Gastrocnemius medialis (tissue), 4 donors: ENCODE results near the gene DLL4. TPM values are rescaled to one million over a fixed set of nuclear protein-coding genes. Genes with fewer than 3 reads are reported as not detected.
"Not testable (repeated sequence)": the region's sequence is repeated elsewhere in the genome, so short reads cannot be mapped to it uniquely, and the experiment has no call there.

Experiments
- ATAC-seq, 2 donors: fragments of 150-250 bp; one replicate each; pipeline ENCODE4 v1.9.1; 2016
- DNase-seq, 2 donors: peaks; one replicate each; pipeline ENCODE4 v3.0.0-alpha.2; 2019
- H3K27ac ChIP-seq, 4 donors: fragments of 200-600 bp; sonication (generic); 1 replicate in 1 of 4; 2 replicates in 3 of 4; pipeline ENCODE4 v1.5.1; 2016 to 2018; ENCODE audit warnings: mild to moderate bottlenecking in 2 of 4, moderate library complexity in 1 of 4
- H3K27me3 ChIP-seq, 3 donors: fragments of 200-600 bp; sonication (generic) in 2 of 3; 1 replicate in 1 of 3; 2 replicates in 2 of 3; pipeline versions ENCODE4 v1.5.1 to v1.6.0; 2016 to 2019; ENCODE audit warnings: mild to moderate bottlenecking in 1 of 3, moderate library complexity in 1 of 3
- H3K36me3 ChIP-seq, 2 donors: fragments of 200-600 bp; sonication (generic) in 1 of 2; one replicate each; pipeline ENCODE4 v1.5.1; 2017 to 2018
- H3K4me1 ChIP-seq, 2 donors: fragments of 200-600 bp; sonication (generic) in 1 of 2; one replicate each; pipeline ENCODE4 v1.5.1; 2016 to 2017; ENCODE audit warnings: mild to moderate bottlenecking in 2 of 2
- H3K4me3 ChIP-seq, 4 donors: fragments of 200-600 bp; sonication (generic) in 3 of 4; 1 replicate in 1 of 4; 2 replicates in 3 of 4; pipeline ENCODE4 v1.5.1; 2016 to 2019; ENCODE audit warnings: mild to moderate bottlenecking in 2 of 4
- H3K9me3 ChIP-seq, 3 donors: fragments of 200-600 bp; sonication (generic) in 2 of 3; 1 replicate in 1 of 3; 2 replicates in 2 of 3; pipeline ENCODE4 v1.5.1; 2016 to 2019
- CTCF ChIP-seq, 5 experiments: fragments of 450-650 bp in 3 of 5; fragments of 200-600 bp in 2 of 5; sonication (generic) in 2 of 5; IDR thresholded peaks in 4 of 5; conservative IDR thresholded peaks in 1 of 5; 1 replicate in 4 of 5; 2 replicates in 1 of 5; pipeline ENCODE4 v1.5.1; 2016 to 2019; ENCODE audit warnings: antibody characterized with exemption in 5 of 5, mild to moderate bottlenecking in 3 of 5, moderate library complexity in 3 of 5
- POLR2A ChIP-seq, 2 donors: fragments of 450-650 bp; IDR thresholded peaks; one replicate each; pipeline ENCODE4 v1.6.1; 2017; ENCODE audit warnings: antibody characterized with exemption in 2 of 2, mild to moderate bottlenecking in 2 of 2, moderate library complexity in 2 of 2
- in situ Hi-C, 4 donors: fragments of 200-750 bp; cut with MboI; loops; one replicate each; pipeline versions ENCODE4 v1.15.0 to v1.8.0; 2017; ENCODE audit warnings: low sequenced_read_pairs in 4 of 4
- intact Hi-C: fragments of 100-400 bp; cut with DNase I; formaldehyde crosslinking; loops from one replicate; pipeline ENCODE4 v1.15.1; 2023; ENCODE audit warnings: low total_unique reads
- total RNA-seq, 4 donors: library from RNA; depleted of rRNA; stranded (reverse); fragments of >200 nt; gene quantifications; one replicate each; pipeline versions ENCODE4 v1.1.0 to v1.2.3, GENCODE V29; 2016

The DLL4 gene
- total RNA-seq, 4 donors from 2014 or later: 5.9 to 15.7 (median 8.9) TPM

GRCh38 chr15:40952901-40953712 is 24.0 kb downstream of the DLL4 start, which contains the start of gene CHAC1:
CHAC1 (plus strand) TSS chr15:40953471; CDS start chr15:40953584, 113 bp downstream.
- TF ChIP-seq POLR2A (IDR thresholded peaks at IDR 0.05) (peak; percentile 97 to 99), CTCF (IDR thresholded peaks at IDR 0.05 in 4 of 5, conservative IDR thresholded peaks at IDR 0.05 in 1 of 5) (peak in 1 of 5 experiments; percentile 13)
- intact Hi-C loops: loop anchor here (10.0 kb wide), 1 partner anchor 848 kb away; the partner anchor contains the start of gene BMF
- in situ Hi-C loops: no loop called here
- ATAC-seq: peak; percentile 55 to 57
- Histone ChIP-seq H3K36me3 (peaks cover 3 to 12% of the 10 kb centered on the region in 2 donors), H3K27me3 (no peaks in the 10 kb centered on the region), H3K4me1 (peaks cover 40 to 56% of the 10 kb centered on the region in 2 donors), H3K27ac (peak within 1 kb of the TSS; percentile 91 to 99 (median 96)), H3K9me3 (no peaks in the 10 kb centered on the region), H3K4me3 (peak within 1 kb of the TSS; percentile 76 to 96 (median 87))
- DNase-seq: peak; percentile 95 to 98

GRCh38 chr15:40953713-40954074 is 24.6 kb downstream of the DLL4 start:
- Histone ChIP-seq H3K9me3 (no peaks in the 10 kb centered on the region), H3K4me1 (peaks cover 46 to 61% of the 10 kb centered on the region in 2 donors), H3K27ac (peak overlapping the region; percentile 91 to 99 (median 96)), H3K4me3 (peak overlapping the region; percentile 76 to 96 (median 87)), H3K36me3 (peaks cover 3 to 12% of the 10 kb centered on the region in 2 donors), H3K27me3 (no peaks in the 10 kb centered on the region)
- intact Hi-C loops (loop anchor here (10.0 kb wide), 1 partner anchor 849 kb away; the partner anchor contains the start of gene BMF), in situ Hi-C loops (no loop called here)
- no peak for TF ChIP-seq POLR2A (IDR thresholded peaks at IDR 0.05)
- TF ChIP-seq CTCF (IDR thresholded peaks at IDR 0.05 in 4 of 5, conservative IDR thresholded peaks at IDR 0.05 in 1 of 5): no peak
- no peak for DNase-seq
- ATAC-seq: no peak

- H3K27me3 ChIP-seq, ATAC-seq, in situ Hi-C loops, H3K9me3 ChIP-seq, DNase-seq: not testable (repeated sequence)
- Histone ChIP-seq H3K4me3 (peak overlapping the region; percentile 76 to 96 (median 87)), H3K27ac (peak overlapping the region; percentile 91 to 99 (median 96)), H3K4me1 (peaks cover 45 to 63% of the 10 kb centered on the region in 2 donors), H3K36me3 (peaks cover 3 to 12% of the 10 kb centered on the region in 2 donors)
- intact Hi-C loops: loop anchor here (10.0 kb wide), 1 partner anchor 850 kb away; the partner anchor contains the start of gene BMF
Measured at GRCh38 chr15:40954158-40954848, 25.2 kb downstream of the DLL4 start.

- Histone ChIP-seq H3K4me1 (peaks cover 39 to 54% of the 10 kb centered on the region in 2 donors), H3K9me3 (no peaks in the 10 kb centered on the region), H3K4me3 (peak overlapping the region; percentile 76 to 96 (median 87)), H3K27ac (peak overlapping the region; percentile 91 to 99 (median 96)), H3K27me3 (no peaks in the 10 kb centered on the region), H3K36me3 (peaks cover 3 to 12% of the 10 kb centered on the region in 2 donors)
- no peak for DNase-seq
- ATAC-seq: no peak
- intact Hi-C loops (loop anchor here (10.0 kb wide), 1 partner anchor 851 kb away; the partner anchor contains the start of gene BMF), in situ Hi-C loops (no loop called here)
- TF ChIP-seq POLR2A (IDR thresholded peaks at IDR 0.05) (no peak), CTCF (IDR thresholded peaks at IDR 0.05 in 4 of 5, conservative IDR thresholded peaks at IDR 0.05 in 1 of 5) (no peak)
Measured at GRCh38 chr15:40955141-40955903, 26.2 kb downstream of the DLL4 start.
